Measurements from ENCODE around the gene COL6A6.

Gene COL6A6

GRCh38 chr3:130504701-130505100 lies 12.3 kb upstream of the COL6A6 start:
- Histone ChIP-seq H3F3A (ENCODE audit: insufficient read depth) (no peaks in the 10 kb centered on the region), H3K9me2 (replicated peaks; ENCODE audit: insufficient read depth, low read length) (no peaks in the 10 kb centered on the region), H2AFZ (ENCODE audit: low read depth, low read length, severe bottlenecking) (no peak overlapping the region), H3K4me2 (ENCODE audit: low read depth, low read length, poor library complexity, severe bottlenecking) (no peak overlapping the region), H3K27ac (ENCODE audit: low read depth, low read length) (no peak overlapping the region), H3K9me3 (ENCODE audit: insufficient read depth, low read length) (no peaks in the 10 kb centered on the region), H3K27me3 (ENCODE audit: low read length) (no peaks in the 10 kb centered on the region), H3K9ac (ENCODE audit: low read length) (no peak overlapping the region), H3K4me3 (ENCODE audit: insufficient read depth, low read length, poor library complexity, severe bottlenecking) (no peak overlapping the region), H3K36me3 (ENCODE audit: low read length) (no peaks in the 10 kb centered on the region), H3K79me2 (ENCODE audit: insufficient read depth, low read length) (no peaks in the 10 kb centered on the region), H4K20me1 (ENCODE audit: low read depth, low read length) (no peaks in the 10 kb centered on the region)
- TF ChIP-seq CTCF (IDR thresholded peaks at IDR 0.05; ENCODE audit: insufficient read depth, low read length, poor library complexity, severe bottlenecking) (no peak), EZH2phosphoT487 (conservative IDR thresholded peaks at IDR 0.05; ENCODE audit: low read length) (no peak)

- no peaks in the 10 kb centered on the region for H3K79me2 ChIP-seq (ENCODE audit: insufficient read depth, low read length)
- H2AFZ ChIP-seq (ENCODE audit: low read depth, low read length, severe bottlenecking) = no peak overlapping the region
- no peaks in the 10 kb centered on the region for H3K27me3 ChIP-seq (ENCODE audit: low read length)
- no peaks in the 10 kb centered on the region for H4K20me1 ChIP-seq (ENCODE audit: low read depth, low read length)
- no peaks in the 10 kb centered on the region for H3K9me2 ChIP-seq (replicated peaks; ENCODE audit: insufficient read depth, low read length)
- no peak overlapping the region for H3K4me2 ChIP-seq (ENCODE audit: low read depth, low read length, poor library complexity, severe bottlenecking)
- H3K9ac ChIP-seq (ENCODE audit: low read length) = no peak overlapping the region
- H3K9me3 ChIP-seq (ENCODE audit: insufficient read depth, low read length) = no peaks in the 10 kb centered on the region
- TF ChIP-seq EZH2phosphoT487 (conservative IDR thresholded peaks at IDR 0.05; ENCODE audit: low read length) = no peak
- no peak for TF ChIP-seq CTCF (IDR thresholded peaks at IDR 0.05; ENCODE audit: insufficient read depth, low read length, poor library complexity, severe bottlenecking)
- no peaks in the 10 kb centered on the region for H3K36me3 ChIP-seq (ENCODE audit: low read length)
- H3K4me3 ChIP-seq (ENCODE audit: insufficient read depth, low read length, poor library complexity, severe bottlenecking) = no peak overlapping the region
- no peaks in the 10 kb centered on the region for H3F3A ChIP-seq (ENCODE audit: insufficient read depth)
- no peak overlapping the region for H3K27ac ChIP-seq (ENCODE audit: low read depth, low read length)
Observed at GRCh38 chr3:130506031-130506430, 10.9 kb upstream of the COL6A6 start.

DNA sequence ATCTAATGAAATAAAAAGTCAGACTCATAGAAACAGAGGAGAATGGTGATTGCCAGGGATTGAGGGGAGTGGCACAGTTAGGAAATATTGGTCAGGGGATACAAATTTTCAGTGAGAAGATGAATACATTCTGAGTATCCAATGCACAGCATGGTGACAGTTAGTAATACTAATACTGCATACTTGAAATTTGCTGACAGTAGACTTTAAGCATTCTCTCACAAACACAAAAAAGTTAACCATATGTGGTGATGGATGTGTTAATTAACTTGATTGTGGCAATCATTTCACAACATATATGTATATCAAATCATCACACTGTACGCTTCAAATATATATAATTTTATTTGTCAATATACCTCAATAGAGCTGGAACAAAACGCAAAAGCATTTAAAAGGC lies 9.2 kb upstream of the COL6A6 start:
- Histone ChIP-seq H3K9me3 (ENCODE audit: insufficient read depth, low read length) (no peaks in the 10 kb centered on the region), H3K9me2 (replicated peaks; ENCODE audit: insufficient read depth, low read length) (no peaks in the 10 kb centered on the region), H3K9ac (ENCODE audit: low read length) (no peak overlapping the region), H3K27me3 (ENCODE audit: low read length) (no peaks in the 10 kb centered on the region), H3K4me3 (ENCODE audit: insufficient read depth, low read length, poor library complexity, severe bottlenecking) (no peak overlapping the region), H3F3A (ENCODE audit: insufficient read depth) (no peaks in the 10 kb centered on the region), H3K27ac (ENCODE audit: low read depth, low read length) (no peak overlapping the region), H2AFZ (ENCODE audit: low read depth, low read length, severe bottlenecking) (no peak overlapping the region), H3K79me2 (ENCODE audit: insufficient read depth, low read length) (no peaks in the 10 kb centered on the region), H4K20me1 (ENCODE audit: low read depth, low read length) (no peaks in the 10 kb centered on the region), H3K36me3 (ENCODE audit: low read length) (no peaks in the 10 kb centered on the region), H3K4me2 (ENCODE audit: low read depth, low read length, poor library complexity, severe bottlenecking) (no peak overlapping the region)
- TF ChIP-seq CTCF (IDR thresholded peaks at IDR 0.05; ENCODE audit: insufficient read depth, low read length, poor library complexity, severe bottlenecking) (no peak), EZH2phosphoT487 (conservative IDR thresholded peaks at IDR 0.05; ENCODE audit: low read length) (no peak)

- H3K36me3 ChIP-seq (ENCODE audit: low read length) = no peaks in the 10 kb centered on the region
- H3K4me2 ChIP-seq (ENCODE audit: low read depth, low read length, poor library complexity, severe bottlenecking) = no peak overlapping the region
- H3K79me2 ChIP-seq (ENCODE audit: insufficient read depth, low read length) = no peaks in the 10 kb centered on the region
- no peak for TF ChIP-seq CTCF (IDR thresholded peaks at IDR 0.05; ENCODE audit: insufficient read depth, low read length, poor library complexity, severe bottlenecking)
- TF ChIP-seq EZH2phosphoT487 (conservative IDR thresholded peaks at IDR 0.05; ENCODE audit: low read length) = no peak
- no peak overlapping the region for H3K27ac ChIP-seq (ENCODE audit: low read depth, low read length)
- H3K9ac ChIP-seq (ENCODE audit: low read length) = no peak overlapping the region
- H4K20me1 ChIP-seq (ENCODE audit: low read depth, low read length) = no peaks in the 10 kb centered on the region
- H3K9me2 ChIP-seq (replicated peaks; ENCODE audit: insufficient read depth, low read length) = no peaks in the 10 kb centered on the region
- H2AFZ ChIP-seq (ENCODE audit: low read depth, low read length, severe bottlenecking) = no peak overlapping the region
- no peak overlapping the region for H3K4me3 ChIP-seq (ENCODE audit: insufficient read depth, low read length, poor library complexity, severe bottlenecking)
- H3K9me3 ChIP-seq (ENCODE audit: insufficient read depth, low read length) = no peaks in the 10 kb centered on the region
- no peaks in the 10 kb centered on the region for H3F3A ChIP-seq (ENCODE audit: insufficient read depth)
- no peaks in the 10 kb centered on the region for H3K27me3 ChIP-seq (ENCODE audit: low read length)
Observed at GRCh38 chr3:130509008-130509407, 8.0 kb upstream of the COL6A6 start.

All from SU-DHL-6 (cell line).